GM21423 (cell line): ENCODE results near the gene GRB10.
"Not testable (repeated sequence)": the region's sequence is repeated elsewhere in the genome, so short reads cannot be mapped to it uniquely, and the experiment has no call there.

Source experiments
- ATAC-seq: cut with Tn5 transposase; IDR thresholded peaks from one replicate; pipeline ENCODE4 v1.9.1; 2021; ENCODE audit warnings: mild to moderate bottlenecking, moderate library complexity; ENCODE audit not compliant: unreplicated experiment

The GRB10 gene

DNA sequence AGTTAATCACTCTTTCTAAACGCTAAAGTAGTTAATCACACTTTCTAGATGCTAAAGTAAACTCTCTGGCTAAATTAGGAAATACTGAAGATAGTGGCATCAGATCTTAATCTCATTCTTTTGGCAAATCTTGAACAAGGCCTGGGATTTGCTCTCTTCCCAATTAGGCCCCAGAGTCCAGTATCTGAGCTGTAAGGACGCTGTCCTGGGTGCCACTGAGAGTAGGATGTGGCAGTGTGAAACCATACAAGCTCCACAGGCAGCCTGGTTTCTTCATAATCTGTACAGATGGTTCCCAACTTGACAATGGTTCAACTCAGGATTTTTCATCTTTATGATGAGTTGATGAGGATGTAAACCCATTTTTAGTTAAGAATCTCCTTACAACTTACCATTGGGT lies 36.9 kb downstream of the GRB10 start:
- ATAC-seq, result no peak

DNA sequence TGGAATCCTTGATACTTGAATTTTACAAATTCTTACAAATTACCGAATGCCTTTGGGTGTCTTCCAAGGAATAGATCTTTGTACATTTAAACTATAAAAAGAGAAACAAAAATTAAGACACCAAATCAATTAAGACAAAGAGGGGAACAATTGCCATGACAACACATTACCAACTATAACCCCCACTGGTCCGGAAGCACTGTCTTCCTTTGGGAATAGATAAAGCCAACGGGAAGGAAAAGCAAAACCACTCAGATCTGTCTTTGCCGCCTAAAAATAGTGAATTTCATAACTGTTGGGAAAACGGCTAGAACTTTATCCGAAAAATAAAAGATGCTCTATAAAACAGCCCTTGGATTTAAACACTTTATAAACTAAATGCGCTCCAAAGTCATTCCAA lies 37.4 kb downstream of the GRB10 start:
- no peak for ATAC-seq

DNA sequence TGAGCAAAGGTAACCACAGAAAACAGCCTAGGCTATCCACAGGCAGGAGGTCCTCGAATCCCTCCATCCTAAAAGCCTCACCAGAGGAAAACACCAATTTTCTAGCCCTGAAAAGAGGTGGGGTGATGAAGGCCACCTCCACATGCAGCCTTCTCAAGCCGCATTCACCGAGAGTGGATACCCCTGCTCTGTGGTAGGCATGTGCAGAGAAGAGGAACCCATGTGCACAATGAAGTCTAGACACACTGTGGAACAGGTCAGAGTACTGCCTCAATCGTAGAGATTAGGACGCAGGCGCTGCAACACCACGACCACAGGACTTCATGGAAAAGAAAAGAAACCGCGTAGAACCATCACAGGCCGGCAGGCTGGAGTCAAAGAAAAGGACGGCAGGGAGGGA lies 38.8 kb downstream of the GRB10 start:
- ATAC-seq, result no peak

DNA sequence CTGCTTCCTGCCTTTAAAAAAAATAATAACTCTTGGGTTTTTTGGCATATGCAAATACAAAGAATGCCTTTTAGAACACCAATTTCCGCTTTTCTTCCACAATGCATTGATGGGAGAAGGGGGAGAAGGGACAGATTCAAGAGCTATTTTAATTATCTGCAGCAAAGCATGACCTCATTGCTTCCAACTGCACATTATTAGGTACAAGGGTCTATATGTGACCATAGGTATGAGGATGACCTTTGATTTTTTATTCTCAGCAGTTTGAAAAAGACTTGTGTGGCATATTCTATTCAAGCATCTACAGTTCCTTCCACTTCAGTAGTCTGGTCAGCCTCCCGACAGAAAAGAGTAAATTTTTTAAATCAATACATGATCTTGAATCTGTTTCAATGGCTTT lies 39.7 kb downstream of the GRB10 start:
- no peak for ATAC-seq

DNA sequence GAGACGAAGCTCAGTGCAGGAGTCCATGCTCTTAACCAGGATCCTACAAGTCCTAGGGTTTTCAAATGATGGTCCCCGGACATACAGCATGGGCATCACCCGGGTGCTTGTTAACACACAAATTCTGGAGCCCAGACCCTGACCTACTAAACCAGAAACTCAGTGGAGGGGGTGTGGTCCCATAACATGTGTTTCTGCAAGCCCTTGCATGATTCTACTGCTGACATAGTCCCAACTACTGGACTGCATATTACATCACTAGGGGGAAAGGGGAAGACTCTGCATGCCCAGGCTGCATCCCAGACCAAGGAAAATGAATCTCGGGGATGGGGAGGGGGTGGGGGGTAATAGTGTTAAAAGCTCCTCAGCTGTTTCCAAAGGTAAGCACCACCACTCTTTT lies 40.3 kb downstream of the GRB10 start:
- ATAC-seq, result no peak

DNA sequence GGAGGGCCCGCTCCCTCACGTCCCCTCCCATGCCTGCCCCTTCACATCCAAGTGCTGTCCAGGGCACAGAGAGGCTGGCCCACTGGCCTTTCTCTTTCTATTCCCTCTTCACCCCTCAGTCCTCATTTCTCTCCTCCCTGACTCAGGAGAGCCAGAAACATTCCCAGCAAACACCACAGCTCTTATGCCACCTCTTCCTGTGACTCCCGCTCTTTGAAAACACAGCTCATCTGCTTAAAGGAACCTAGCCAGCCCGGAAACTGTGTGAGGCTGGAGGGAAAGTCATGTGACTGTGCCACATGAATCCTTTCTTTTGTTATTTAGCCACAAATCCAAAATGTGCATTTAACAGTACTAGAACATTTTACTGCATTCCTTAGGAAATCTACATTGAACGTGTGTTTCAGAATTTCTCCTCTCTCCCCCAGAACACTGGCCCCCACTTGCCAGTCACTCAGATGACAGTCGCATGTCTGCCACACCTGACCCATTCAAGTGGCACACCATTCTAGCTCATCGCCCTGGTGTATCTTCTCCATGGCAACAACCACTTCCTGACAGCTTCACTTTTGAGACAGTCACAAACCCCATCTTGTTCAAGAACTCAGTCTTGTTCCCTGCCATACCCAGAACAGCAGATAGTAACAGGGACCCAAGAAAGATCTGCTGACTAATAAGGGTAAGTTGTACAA lies 42.8 kb downstream of the GRB10 start:
- peak; percentile 90 for ATAC-seq

DNA sequence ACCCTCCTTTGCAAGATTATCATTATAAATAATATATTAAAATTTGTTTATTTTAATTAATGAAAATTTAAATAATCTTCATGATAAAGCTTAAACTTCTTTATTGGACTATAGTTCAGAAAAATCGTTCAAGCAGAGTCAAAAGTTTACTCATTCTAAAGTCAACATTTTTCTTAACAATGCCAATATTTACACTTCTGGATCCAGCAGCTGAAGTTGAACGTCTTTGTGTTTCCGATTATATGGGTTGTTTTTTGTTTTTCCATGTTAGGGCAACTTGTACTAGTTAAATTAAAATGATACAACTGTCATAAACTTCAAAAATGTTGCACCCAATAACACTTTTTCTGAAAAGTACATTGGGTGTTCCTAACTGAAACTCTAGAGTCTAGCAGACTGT lies 43.8 kb downstream of the GRB10 start:
- no peak for ATAC-seq

DNA sequence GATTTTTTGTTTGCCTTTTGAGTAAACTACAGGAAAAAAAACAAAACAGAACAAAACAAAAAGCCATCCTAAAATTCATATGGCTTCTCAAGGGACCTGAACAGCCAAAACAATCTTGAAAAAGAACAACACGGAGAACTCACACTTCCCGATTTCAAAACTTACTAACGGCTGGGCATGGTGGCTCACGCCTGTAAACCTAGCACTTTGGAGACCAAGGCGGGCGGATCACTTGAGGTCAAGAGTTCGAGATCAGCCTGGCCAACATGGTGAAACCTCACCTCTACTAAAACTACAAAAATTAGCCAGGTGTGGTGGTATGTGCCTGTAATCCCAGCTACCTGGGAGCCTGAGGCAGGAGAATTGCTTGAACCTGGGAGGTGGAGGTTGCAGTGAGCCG lies 46.9 kb downstream of the GRB10 start:
- not testable (repeated sequence) for ATAC-seq

DNA sequence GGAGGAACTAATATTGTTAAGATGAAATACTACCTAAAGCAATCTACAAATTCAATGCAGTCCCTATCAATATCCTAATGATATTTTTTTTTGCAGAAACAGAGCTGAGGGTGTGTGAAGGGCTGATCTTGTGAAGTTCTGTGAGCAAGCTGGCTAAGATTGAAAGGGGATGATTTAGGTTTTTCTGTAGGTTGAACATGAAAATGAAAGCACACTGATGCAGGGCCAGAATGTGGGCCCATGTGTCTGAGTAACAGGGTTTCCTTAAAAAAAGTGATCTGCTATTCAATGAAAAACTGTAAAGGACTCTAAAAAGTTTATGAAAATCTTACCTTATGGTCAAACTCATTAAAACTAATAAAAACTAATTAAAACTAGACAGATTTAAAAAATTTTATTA lies 47.4 kb downstream of the GRB10 start:
- no peak for ATAC-seq

DNA sequence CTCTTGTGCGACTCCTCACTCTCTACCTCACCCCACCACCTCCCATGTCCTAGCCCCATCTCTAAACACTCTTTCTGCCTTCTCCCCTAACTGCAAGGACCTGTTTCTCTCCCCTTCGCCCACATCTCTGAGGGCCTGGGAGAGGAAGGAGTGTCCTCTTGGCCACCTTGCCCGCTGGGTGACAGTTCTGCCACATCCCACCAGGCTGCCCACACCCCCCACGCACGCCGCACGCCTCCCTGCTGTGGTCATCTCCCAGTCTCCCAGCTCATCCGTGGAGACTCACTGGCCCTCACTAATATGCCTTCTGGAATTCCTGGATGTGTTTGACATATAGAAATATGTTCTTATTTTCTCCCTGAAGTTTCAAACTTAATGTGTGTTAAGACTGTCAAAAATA lies 48.5 kb downstream of the GRB10 start:
- ATAC-seq, result no peak

DNA sequence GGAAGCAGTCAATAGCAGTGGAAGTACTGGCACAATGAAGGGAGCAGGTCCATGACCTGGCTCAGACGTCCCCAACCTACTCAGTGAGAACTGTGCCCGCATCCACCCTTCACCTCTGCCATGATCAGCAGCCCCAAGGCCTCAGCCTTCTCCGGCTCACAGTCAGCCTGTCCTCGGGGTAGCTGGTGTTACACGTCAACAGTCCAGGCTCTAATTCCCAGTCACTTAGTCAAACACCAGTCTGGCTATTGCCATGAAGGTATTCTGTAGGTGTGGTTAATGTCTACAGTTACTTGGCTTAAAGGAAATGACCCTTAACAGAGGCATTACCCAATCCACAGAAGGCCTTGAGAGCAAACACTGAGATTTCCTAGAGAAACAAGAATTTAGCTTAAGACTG lies 49.1 kb downstream of the GRB10 start:
- ATAC-seq, result no peak

DNA sequence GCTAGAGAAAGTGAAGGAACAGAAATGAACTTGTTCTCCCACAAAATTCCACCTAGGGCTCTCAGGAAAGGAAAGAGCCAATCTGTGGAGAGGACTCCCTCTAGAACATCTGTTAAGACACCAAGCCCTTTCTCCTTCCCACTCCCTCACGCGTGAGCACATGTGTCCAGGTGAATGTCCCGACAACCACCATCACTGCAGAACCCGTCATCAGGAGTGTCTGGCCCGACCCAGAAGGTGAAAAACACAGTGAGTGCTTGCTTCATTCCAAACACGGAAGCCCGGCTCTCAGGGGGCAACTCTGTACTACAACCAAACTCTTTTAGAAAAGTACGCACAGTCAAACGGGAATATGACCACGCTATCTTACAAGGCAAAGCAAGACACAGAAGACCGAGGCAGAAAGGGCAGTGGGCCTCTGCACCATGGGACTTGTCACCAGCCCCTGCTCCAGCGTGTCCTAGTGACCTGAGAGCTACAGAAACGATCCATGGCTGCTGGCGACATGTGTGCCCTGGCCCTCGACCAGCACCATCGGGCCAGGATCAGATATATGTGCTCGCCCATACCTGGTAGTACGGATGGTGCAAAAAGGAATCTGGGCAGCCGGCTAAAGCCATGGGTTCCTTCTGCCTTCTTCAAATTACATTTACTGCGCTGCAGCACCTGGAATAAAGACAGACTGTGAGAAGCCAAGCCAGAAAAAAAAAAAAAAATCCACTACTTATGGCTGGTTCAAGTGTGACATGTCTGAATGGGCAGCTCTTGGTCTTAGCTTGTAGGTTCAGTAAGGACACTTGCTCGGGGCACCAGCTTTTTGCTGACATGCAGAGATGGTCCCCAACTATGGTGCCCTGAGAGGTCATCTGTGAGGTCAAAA lies 50.8 kb downstream of the GRB10 start:
- ATAC-seq, result no peak

DNA sequence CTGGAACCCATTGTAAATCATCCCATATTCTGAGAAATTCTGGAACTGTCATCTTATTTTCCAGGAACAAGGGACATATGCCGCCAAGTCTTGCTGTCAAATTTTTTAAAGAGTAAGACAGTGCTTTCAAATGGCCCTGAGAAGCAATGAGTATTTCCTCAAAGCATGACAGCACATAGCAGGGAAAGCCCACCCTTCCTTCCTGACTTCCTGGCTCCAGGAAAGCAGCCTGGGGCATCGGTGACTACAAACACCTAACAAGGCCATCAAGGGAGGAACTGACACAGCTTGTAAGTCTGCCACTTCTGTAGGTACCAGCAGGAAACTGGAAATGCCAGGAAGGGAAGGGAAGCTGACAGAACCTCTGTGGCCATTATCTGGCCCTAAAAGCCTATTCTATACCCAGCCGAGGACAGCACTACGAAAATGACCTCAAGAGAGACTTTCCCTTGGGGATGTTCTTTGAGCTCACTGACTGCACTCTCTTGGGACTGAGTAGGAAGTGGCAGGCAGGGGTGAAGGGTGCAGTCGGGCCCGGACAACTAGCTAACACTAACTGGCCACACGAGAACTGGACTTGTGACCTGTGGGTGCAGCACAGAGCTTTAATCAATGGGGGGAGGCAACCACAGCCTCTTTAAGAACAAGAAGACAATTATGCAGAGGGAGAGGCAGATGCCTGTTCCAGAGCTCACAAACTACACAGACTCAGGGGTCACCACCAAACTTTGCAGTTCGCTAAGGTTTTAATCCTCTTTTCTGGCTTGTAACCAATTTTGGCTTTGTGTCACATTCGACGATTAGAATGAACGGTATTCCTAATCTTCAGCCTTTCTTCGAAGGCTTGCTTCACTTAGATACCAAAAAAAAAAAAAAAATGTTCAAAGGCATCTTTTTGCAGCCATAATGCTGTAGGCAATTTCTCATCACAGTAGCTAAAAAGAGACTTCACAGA lies 52.0 kb downstream of the GRB10 start:
- ATAC-seq, result no peak

DNA sequence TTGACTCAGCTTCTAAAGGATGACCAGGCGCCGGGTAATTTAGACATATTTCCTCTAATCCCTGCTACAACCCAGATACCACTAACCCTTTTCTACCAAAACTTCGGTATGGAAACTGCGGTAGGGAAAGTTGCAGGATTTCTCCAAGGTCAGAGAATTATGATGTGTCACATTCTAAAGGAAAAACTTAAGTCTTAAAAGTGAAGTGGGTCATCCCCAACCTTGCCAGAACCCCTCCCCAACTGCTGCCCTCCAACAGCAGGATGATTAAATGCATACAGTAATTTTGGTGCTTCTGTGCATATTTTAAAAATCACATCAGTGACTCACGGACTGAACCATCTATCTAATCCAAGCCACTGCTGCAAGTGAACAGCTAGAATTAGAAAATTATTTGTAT lies 52.7 kb downstream of the GRB10 start:
- ATAC-seq, result no peak

DNA sequence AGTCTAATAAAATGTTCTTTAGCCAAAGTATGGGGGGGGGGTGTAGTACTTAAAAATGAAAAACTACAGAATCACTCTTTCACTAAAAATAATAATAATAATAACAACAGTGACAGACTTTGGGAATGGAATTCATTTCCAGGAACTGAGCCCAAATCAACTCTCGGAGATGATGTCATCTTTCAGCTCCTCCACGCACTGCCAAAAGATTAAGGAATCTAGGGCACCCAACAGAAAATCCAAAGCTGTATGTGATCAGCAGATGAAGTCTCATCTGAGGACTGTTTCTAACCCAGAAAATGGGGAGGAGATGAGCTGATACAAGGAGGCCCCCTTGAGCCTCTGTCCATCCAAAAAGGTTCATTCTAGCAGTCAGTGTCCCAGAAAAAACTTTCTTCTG lies 54.5 kb downstream of the GRB10 start:
- ATAC-seq, result no peak

DNA sequence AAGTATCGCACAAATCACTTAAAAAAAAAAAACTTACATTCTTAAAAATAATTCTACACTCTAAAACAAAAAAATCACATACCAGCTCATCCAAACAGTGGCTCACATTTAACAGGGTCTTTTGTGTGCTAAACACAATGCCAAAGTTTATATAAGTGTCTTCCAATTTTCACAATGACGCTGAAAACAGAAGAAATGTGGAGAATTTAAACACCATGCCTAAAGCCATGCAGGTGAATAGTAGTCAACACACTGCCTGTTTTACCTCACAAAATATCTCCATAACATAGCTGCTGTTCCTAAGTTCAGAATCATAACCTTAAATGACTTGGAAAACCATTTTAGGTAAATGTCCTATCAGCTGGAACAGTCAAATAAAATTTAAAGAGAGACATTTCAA lies 55.0 kb downstream of the GRB10 start:
- ATAC-seq, result no peak

DNA sequence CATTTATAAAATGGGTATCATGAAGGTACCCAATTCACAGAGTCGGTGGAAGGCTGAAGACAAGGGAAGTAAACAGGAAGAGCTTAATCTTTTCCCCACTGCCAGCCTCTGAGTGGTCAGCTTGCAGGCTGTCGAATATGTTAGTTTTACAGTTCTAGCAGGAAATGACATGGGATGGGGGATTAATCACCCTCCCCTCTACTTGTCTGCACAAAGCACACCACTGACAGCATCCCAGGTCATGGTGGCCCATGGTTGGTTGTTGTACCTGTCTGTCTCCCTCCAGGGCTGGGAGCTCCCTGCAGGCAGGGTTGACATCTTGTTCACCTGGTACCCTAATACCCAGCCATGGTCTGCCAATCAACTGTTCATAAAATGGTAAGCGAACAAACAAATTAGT lies 55.6 kb downstream of the GRB10 start:
- ATAC-seq, result no peak

DNA sequence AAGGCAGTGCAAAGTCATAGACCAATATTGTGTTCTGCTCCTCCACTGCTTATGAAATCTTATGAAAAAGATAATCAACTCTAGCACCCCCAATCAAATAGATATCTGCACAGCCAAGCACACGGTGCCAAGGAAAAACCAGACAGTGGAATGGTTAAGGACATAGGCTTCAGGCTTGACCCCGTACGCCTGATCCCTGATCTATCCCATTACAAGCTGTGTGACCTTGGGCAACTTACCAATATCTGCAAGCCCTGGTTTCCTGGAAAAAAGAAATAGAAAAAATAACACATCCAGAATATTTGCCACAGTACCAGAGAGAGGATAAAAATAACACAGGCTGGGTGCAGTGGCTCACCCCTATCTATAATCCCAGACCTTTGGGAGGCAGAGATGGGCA lies 56.9 kb downstream of the GRB10 start:
- no peak for ATAC-seq

DNA sequence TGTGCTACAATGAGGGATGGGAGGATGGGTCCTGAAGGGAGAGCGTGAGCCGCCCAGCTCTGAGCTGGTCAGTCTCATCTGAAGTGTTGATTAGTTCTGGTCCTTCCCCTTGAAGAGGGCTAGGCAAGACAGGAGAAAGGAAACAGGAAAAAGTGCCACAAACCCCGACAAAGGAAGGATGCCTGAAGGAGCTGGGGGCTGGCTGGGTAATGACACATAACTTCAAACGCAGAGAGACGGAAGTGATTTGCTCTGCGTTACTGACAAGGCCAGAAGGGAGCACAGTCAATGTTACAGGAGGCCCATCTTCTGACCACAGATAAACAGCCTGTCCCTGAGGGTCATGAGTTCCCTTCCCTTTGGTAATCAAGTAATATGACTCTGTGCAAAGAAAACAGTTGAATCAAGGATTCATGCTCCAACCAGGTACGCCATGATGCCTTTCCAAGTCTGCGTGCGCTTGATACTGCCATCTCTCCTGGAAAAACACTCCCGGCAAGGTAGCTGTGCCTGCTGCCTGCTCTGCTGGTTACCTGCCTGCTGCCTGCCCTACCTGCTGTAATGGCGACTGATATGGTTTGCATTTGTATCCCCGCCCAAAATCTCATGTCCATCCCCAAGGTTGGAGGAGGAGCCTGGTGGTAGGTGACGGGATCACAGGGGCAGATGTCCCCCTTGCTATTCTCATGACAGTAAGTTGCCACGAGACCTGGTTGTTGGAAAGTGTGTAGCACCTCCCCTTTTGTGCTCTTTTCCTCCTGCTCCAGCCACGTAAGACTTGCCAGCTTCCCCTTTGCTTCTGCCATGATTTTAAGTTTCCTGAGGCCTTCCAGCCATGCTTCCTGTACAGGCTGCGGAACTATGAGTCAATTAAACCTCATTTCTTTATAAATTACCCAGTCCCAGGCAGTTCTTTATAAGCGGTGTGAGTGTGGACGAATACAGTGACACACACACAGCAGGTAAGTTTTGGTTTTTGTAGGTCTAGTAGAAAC lies 57.9 kb downstream of the GRB10 start:
- ATAC-seq, result no peak

DNA sequence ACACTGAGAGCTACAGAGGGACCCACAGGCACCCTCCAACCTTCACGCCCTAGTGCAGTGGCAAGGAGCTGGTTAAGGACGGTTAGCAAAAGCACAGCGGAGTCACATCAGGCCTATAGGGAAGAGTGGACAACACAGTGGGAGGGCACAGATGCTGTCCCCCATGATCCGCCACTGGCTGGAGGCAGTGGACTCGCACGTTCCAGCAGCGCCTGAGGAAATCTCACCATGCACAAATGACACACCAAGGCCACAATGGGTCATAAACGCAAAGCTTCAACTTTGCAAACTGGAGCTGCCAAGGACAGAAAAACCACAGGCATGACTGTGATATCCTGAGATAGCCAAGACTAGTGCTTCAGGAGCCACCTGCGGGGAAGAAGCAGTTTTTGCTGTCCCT lies 58.8 kb downstream of the GRB10 start:
- no peak for ATAC-seq
